Naive thymus-derived CD8-positive, alpha-beta T cell (primary cell): ENCODE data around the gene WNK2. TPM values are rescaled to one million over a fixed set of nuclear protein-coding genes. Genes with fewer than 3 reads are reported as not detected.

ENCODE experiments used
- ATAC-seq, 2 donors: fragments of 150-1000 bp; cut with Tn5 transposase in 1 of 2; sonication (Bioruptor Pico), chemical (Tn5 transposase) in 1 of 2; 1 replicate in 1 of 2; 2 replicates in 1 of 2; pipeline ENCODE4 v1.10.0; 2021; ENCODE audit warnings: mild to moderate bottlenecking in 2 of 2, moderate library complexity in 2 of 2
- POLR2A ChIA-PET: fragments of 350-600 bp; sonication (Branson Sonifier 250); formaldehyde crosslinking; loops from one replicate; lab custom pipeline; 2021; ENCODE audit warnings: antibody characterized with exemption; lab: Charles Lee
- DNase-seq, 10 donors: peaks; one replicate each; pipeline versions ENCODE4 v3.0.0 to v3.0.0-alpha.2; 2020 to 2022
- H3K27ac Mint-ChIP-seq, 10 donors: one replicate each; pipeline ENCODE4 v1.8.0; 2020 to 2022; ENCODE audit warnings: mild to moderate bottlenecking in 10 of 10, mixed read lengths in 10 of 10, moderate library complexity in 4 of 10, inconsistent platforms in 1 of 10
- H3K27me3 Mint-ChIP-seq, 5 donors: one replicate each; pipeline ENCODE4 v1.8.0; 2021 to 2022; ENCODE audit warnings: mixed read lengths in 5 of 5
- H3K36me3 Mint-ChIP-seq, 3 donors: one replicate each; pipeline ENCODE4 v1.8.0; 2020 to 2022; ENCODE audit warnings: mixed read lengths in 3 of 3, mild to moderate bottlenecking in 2 of 3, inconsistent platforms in 1 of 3
- H3K4me1 Mint-ChIP-seq, 4 donors: one replicate each; pipeline ENCODE4 v1.8.0; 2021 to 2022; ENCODE audit warnings: mixed read lengths in 4 of 4
- H3K4me3 Mint-ChIP-seq, 10 donors: one replicate each; pipeline ENCODE4 v1.8.0; 2020 to 2022; ENCODE audit warnings: mild to moderate bottlenecking in 10 of 10, mixed read lengths in 10 of 10, moderate library complexity in 6 of 10, inconsistent platforms in 1 of 10
- H3K9me3 Mint-ChIP-seq, 9 donors: one replicate each; pipeline ENCODE4 v1.8.0; 2020 to 2022; ENCODE audit warnings: mixed read lengths in 9 of 9, mild to moderate bottlenecking in 3 of 9, inconsistent platforms in 1 of 9, moderate library complexity in 1 of 9
- polyA plus RNA-seq, 3 donors: library from polyadenylated mRNA; unstranded; fragments of 300-500 nt; fragmentation: Illumina TruSeq; gene quantifications; one replicate each; pipeline ENCODE4 v1.2.3, GENCODE V29; 2021
- total RNA-seq, 8 experiments: library from RNA in 2 of 8; stranded (reverse) in 2 of 8; gene quantifications; one replicate each; pipeline ENCODE4 v1.2.3 and lab custom pipeline; 2021 to 2026

WNK2 gene
- total and polyA plus RNA-seq, 5 experiments from 2014 or later: 0.27 TPM; not detected in 4

- POLR2A ChIA-PET: interaction anchor here (1.1 kb wide), 1 partner anchor 268 kb away, joined by 3 read pairs; no protein-coding TSS in a partner anchor
- peak in 1 of 10 donors; percentile 60 for DNase-seq
- ATAC-seq: no peak
- H3K9me3 Mint-ChIP-seq: no peaks in the 10 kb centered on the region
- no peaks in the 10 kb centered on the region for H3K36me3 Mint-ChIP-seq
- no peak overlapping the region for H3K27ac Mint-ChIP-seq
- peaks cover 8 to 22% (median 9%) of the 10 kb centered on the region in 4 donors for H3K4me1 Mint-ChIP-seq
- H3K27me3 Mint-ChIP-seq: peaks cover 0 to 5% (median 0%) of the 10 kb centered on the region in 5 donors
- H3K4me3 Mint-ChIP-seq: no peak overlapping the region
Observed at GRCh38 chr9:93298498-93299417, 114.8 kb downstream of the WNK2 start.

- no peak overlapping the region for H3K27ac Mint-ChIP-seq
- H3K27me3 Mint-ChIP-seq: no peaks in the 10 kb centered on the region
- no peaks in the 10 kb centered on the region for H3K9me3 Mint-ChIP-seq
- POLR2A ChIA-PET: no interaction called here
- H3K4me3 Mint-ChIP-seq: no peak overlapping the region
- ATAC-seq (no peak), DNase-seq (no peak)
- H3K4me1 Mint-ChIP-seq: peaks cover 6 to 22% (median 7%) of the 10 kb centered on the region in 4 donors
- no peaks in the 10 kb centered on the region for H3K36me3 Mint-ChIP-seq
Observed at GRCh38 chr9:93299418-93300174, 115.7 kb downstream of the WNK2 start.

GRCh38 chr9:93300175-93300572 lies 116.2 kb downstream of the WNK2 start:
- ATAC-seq (no peak), DNase-seq (peak in 1 of 10 donors; percentile 42)
- no peaks in the 10 kb centered on the region for H3K36me3 Mint-ChIP-seq
- H3K27ac Mint-ChIP-seq: peak overlapping the region in 1 of 10 donors; percentile 17
- POLR2A ChIA-PET: no interaction called here
- H3K4me1 Mint-ChIP-seq: peaks cover 6 to 22% (median 7%) of the 10 kb centered on the region in 4 donors
- H3K9me3 Mint-ChIP-seq: no peaks in the 10 kb centered on the region
- no peak overlapping the region for H3K4me3 Mint-ChIP-seq
- no peaks in the 10 kb centered on the region for H3K27me3 Mint-ChIP-seq

- no peak overlapping the region for H3K4me3 Mint-ChIP-seq
- DNase-seq (peak in 1 of 10 donors; percentile 11), ATAC-seq (no peak)
- peaks cover 6 to 22% (median 7%) of the 10 kb centered on the region in 4 donors for H3K4me1 Mint-ChIP-seq
- H3K36me3 Mint-ChIP-seq: no peaks in the 10 kb centered on the region
- no peaks in the 10 kb centered on the region for H3K27me3 Mint-ChIP-seq
- H3K27ac Mint-ChIP-seq: peak overlapping the region in 1 of 10 donors; percentile 17
- POLR2A ChIA-PET: no interaction called here
- no peaks in the 10 kb centered on the region for H3K9me3 Mint-ChIP-seq
Observed at GRCh38 chr9:93300585-93301081, 116.7 kb downstream of the WNK2 start.

- POLR2A ChIA-PET: no interaction called here
- no peaks in the 10 kb centered on the region for H3K27me3 Mint-ChIP-seq
- peak in 1 of 10 donors; percentile 57 for DNase-seq
- no peaks in the 10 kb centered on the region for H3K36me3 Mint-ChIP-seq
- peaks cover 6 to 22% (median 7%) of the 10 kb centered on the region in 4 donors for H3K4me1 Mint-ChIP-seq
- H3K4me3 Mint-ChIP-seq: no peak overlapping the region
- no peaks in the 10 kb centered on the region for H3K9me3 Mint-ChIP-seq
- no peak for ATAC-seq
- no peak overlapping the region for H3K27ac Mint-ChIP-seq
Observed at GRCh38 chr9:93301291-93301811, 117.4 kb downstream of the WNK2 start.

- Mint-ChIP-seq H3K4me3 (no peak overlapping the region), H3K27me3 (no peaks in the 10 kb centered on the region), H3K36me3 (no peaks in the 10 kb centered on the region), H3K27ac (no peak overlapping the region), H3K9me3 (no peaks in the 10 kb centered on the region), H3K4me1 (peaks cover 6 to 21% (median 6%) of the 10 kb centered on the region in 4 donors)
- POLR2A ChIA-PET: interaction anchor here (0.6 to 1.1 kb wide), 3 partner anchors 158 to 343 kb away, joined by 3 to 4 read pairs (median 3); no protein-coding TSS in a partner anchor
- ATAC-seq: peak in 1 of 2 donors; percentile 6
- DNase-seq: peak in 2 of 10 donors; percentile 15 to 45
Observed at GRCh38 chr9:93301911-93302541, 118.1 kb downstream of the WNK2 start.

GRCh38 chr9:93302586-93303257 lies 118.8 kb downstream of the WNK2 start:
- Mint-ChIP-seq H3K27me3 (no peaks in the 10 kb centered on the region), H3K4me1 (peaks cover 0 to 14% (median 3%) of the 10 kb centered on the region in 4 donors), H3K27ac (no peak overlapping the region), H3K9me3 (no peaks in the 10 kb centered on the region), H3K4me3 (no peak overlapping the region), H3K36me3 (no peaks in the 10 kb centered on the region)
- POLR2A ChIA-PET: interaction anchor here (0.6 to 1.1 kb wide), 3 partner anchors 158 to 344 kb away, joined by 3 to 4 read pairs (median 3); no protein-coding TSS in a partner anchor
- ATAC-seq: peak; percentile 92
- peak; percentile 42 to 86 (median 60) for DNase-seq

- Mint-ChIP-seq H3K4me1 (peaks cover 0 to 9% (median 0%) of the 10 kb centered on the region in 4 donors), H3K27ac (no peak overlapping the region), H3K4me3 (no peak overlapping the region), H3K27me3 (no peaks in the 10 kb centered on the region), H3K9me3 (no peaks in the 10 kb centered on the region), H3K36me3 (no peaks in the 10 kb centered on the region)
- ATAC-seq (no peak), DNase-seq (peak in 2 of 10 donors; percentile 11 to 37)
- POLR2A ChIA-PET: interaction anchor here (0.9 to 1.1 kb wide), 2 partner anchors 194 to 345 kb away, joined by 3 read pairs; no protein-coding TSS in a partner anchor
Observed at GRCh38 chr9:93303258-93303771, 119.4 kb downstream of the WNK2 start.

GRCh38 chr9:93303806-93304573 lies 120.1 kb downstream of the WNK2 start:
- Mint-ChIP-seq H3K27me3 (no peaks in the 10 kb centered on the region), H3K4me1 (peaks cover 0 to 9% (median 0%) of the 10 kb centered on the region in 4 donors), H3K36me3 (no peaks in the 10 kb centered on the region), H3K27ac (no peak overlapping the region), H3K4me3 (no peak overlapping the region), H3K9me3 (no peaks in the 10 kb centered on the region)
- POLR2A ChIA-PET: interaction anchor here (0.9 kb wide), 1 partner anchor 142 kb away, joined by 3 read pairs; no protein-coding TSS in a partner anchor
- ATAC-seq: no peak
- peak in 2 of 10 donors; percentile 5 to 51 for DNase-seq

- H3K4me3 Mint-ChIP-seq: no peak overlapping the region
- no peaks in the 10 kb centered on the region for H3K27me3 Mint-ChIP-seq
- no peaks in the 10 kb centered on the region for H3K36me3 Mint-ChIP-seq
- ATAC-seq: no peak
- DNase-seq: peak in 2 of 10 donors; percentile 17 to 60
- H3K4me1 Mint-ChIP-seq: peaks cover 0 to 9% (median 0%) of the 10 kb centered on the region in 4 donors
- POLR2A ChIA-PET: interaction anchor here (0.9 kb wide), 1 partner anchor 143 kb away, joined by 3 read pairs; no protein-coding TSS in a partner anchor
- H3K9me3 Mint-ChIP-seq: no peaks in the 10 kb centered on the region
- peak overlapping the region in 1 of 10 donors; percentile 77 for H3K27ac Mint-ChIP-seq
Observed at GRCh38 chr9:93304574-93305496, 120.9 kb downstream of the WNK2 start.
